Measurements from ENCODE around the gene PTPRK. TPM values are rescaled to one million over a fixed set of nuclear protein-coding genes. Genes with fewer than 3 reads are reported as not detected.

PTPRK gene
- total and polyA plus RNA-seq, 2 of the 8 experiments (the other 6 are each of a cell fraction or from before 2014, with no cell fraction given): 11.4 to 47.3 TPM

DNA sequence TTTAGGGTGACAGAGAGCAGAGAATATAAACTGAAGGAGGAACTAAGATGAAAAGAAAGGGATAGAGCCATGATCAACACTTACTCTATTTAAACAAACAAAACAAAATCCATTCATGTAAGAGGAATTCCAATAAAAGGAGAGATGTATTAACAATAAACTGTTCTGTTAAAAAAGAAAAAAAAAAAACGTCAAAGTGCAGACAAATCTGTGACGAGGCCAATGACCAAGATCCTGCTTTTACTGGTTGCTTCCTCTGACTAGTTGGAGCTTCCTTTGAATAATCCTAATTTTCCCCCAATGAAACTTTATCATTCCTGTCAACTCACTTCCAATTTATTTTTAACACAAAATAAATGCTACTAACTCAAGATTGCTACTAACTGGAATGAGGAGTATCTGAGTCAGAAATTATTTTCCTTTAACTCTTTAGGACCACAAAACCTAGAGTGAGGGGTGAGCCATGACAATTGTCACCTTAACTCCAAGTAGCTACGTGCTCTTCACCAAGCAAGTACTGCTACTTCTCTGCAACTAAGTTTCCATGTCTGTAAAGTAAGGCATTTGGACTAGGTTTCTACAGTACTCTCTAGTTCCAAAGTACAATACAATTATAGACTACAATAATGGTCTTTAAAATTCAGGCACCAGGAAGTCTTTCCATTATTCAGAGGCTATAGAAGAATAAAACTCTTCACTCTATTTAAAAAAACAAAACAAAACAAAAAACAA lies 152.0 kb downstream of the PTPRK start:
- TF ChIP-seq SP2 (IDR thresholded peaks at IDR 0.05; ENCODE audit: low read length): no peak
- no peak for TF ChIP-seq NRF1 (IDR thresholded peaks at IDR 0.05; ENCODE audit: low read depth, low read length)
- no peak for TF ChIP-seq JUN (IDR thresholded peaks at IDR 0.05; ENCODE audit: low read depth, low read length)
- no peak for TF ChIP-seq POU5F1 (IDR thresholded peaks at IDR 0.05; ENCODE audit: low read depth, low read length)
- TF ChIP-seq, protein P1, sequence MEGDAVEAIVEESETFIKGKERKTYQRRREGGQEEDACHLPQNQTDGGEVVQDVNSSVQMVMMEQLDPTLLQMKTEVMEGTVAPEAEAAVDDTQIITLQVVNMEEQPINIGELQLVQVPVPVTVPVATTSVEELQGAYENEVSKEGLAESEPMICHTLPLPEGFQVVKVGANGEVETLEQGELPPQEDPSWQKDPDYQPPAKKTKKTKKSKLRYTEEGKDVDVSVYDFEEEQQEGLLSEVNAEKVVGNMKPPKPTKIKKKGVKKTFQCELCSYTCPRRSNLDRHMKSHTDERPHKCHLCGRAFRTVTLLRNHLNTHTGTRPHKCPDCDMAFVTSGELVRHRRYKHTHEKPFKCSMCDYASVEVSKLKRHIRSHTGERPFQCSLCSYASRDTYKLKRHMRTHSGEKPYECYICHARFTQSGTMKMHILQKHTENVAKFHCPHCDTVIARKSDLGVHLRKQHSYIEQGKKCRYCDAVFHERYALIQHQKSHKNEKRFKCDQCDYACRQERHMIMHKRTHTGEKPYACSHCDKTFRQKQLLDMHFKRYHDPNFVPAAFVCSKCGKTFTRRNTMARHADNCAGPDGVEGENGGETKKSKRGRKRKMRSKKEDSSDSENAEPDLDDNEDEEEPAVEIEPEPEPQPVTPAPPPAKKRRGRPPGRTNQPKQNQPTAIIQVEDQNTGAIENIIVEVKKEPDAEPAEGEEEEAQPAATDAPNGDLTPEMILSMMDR (IDR thresholded peaks at IDR 0.05; ENCODE audit: control extremely low read depth in 1 of 3, insufficient read depth in 1 of 3, low read depth in 1 of 3, low read length in 3 of 3): no peak
- no peak for TF ChIP-seq PHF8 (conservative IDR thresholded peaks at IDR 0.05; ENCODE audit: low read depth, low read length)
- TF ChIP-seq CHD1 (IDR thresholded peaks at IDR 0.05; ENCODE audit: low read depth, low read length): no peak
- TF ChIP-seq CREB1 (IDR thresholded peaks at IDR 0.05): no peak
- TF ChIP-seq BCL11A (IDR thresholded peaks at IDR 0.05; ENCODE audit: low read depth in 2 of 2, low read length in 2 of 2): no peak
- no peak for TF ChIP-seq SUZ12 (IDR thresholded peaks at IDR 0.05; ENCODE audit: low read length)
- Histone ChIP-seq H3K4me2 (ENCODE audit: insufficient read depth in 1 of 2, low read depth in 2 of 2, low read length in 2 of 2) (no peak overlapping the region), H3K18ac (ENCODE audit: extremely low read depth, low read length) (no peak overlapping the region), H3K9ac (replicated peaks in 1 of 4; ENCODE audit: extremely low read depth in 1 of 4, low read depth in 3 of 4, low read length in 3 of 4) (no peak overlapping the region), H3K36me3 (ENCODE audit: control insufficient read depth in 2 of 4, insufficient read depth in 4 of 4, low read length in 3 of 4) (no peaks in the 10 kb centered on the region), H3K4me3 (ENCODE audit: extremely low read depth in 1 of 4, insufficient read depth in 2 of 4, low read depth in 3 of 4, low read length in 4 of 4) (no peak overlapping the region), H3K56ac (replicated peaks; ENCODE audit: insufficient read length, low read depth, low read length) (no peak overlapping the region), H3K9me3 (ENCODE audit: insufficient read depth in 2 of 2, low read depth in 1 of 2, low read length in 1 of 2) (no peaks in the 10 kb centered on the region), H3K23me2 (ENCODE audit: low read depth, low read length) (no peaks in the 10 kb centered on the region), H3K27ac (ENCODE audit: low read depth, low read length) (no peak overlapping the region), H4K20me1 (replicated peaks in 1 of 2; ENCODE audit: control insufficient read depth in 1 of 2, insufficient read depth in 2 of 2, low read length in 2 of 2) (no peaks in the 10 kb centered on the region), H3K27me3 (replicated peaks in 1 of 4; ENCODE audit: control insufficient read depth in 3 of 4, extremely low read depth in 1 of 4, insufficient read depth in 3 of 4, low read length in 3 of 4) (no peaks in the 10 kb centered on the region), H4K91ac (replicated peaks; ENCODE audit: insufficient read length, low read length) (no peak overlapping the region), H3K79me2 (ENCODE audit: control insufficient read depth in 1 of 2, insufficient read depth in 2 of 2, low read length in 2 of 2) (peaks cover 0 to 17% of the 10 kb centered on the region in 2 experiments; a peak in 2 of 4 replicates), H2AFZ (ENCODE audit: low read length) (no peak overlapping the region), H2BK20ac (ENCODE audit: low read length) (no peak overlapping the region), H4K5ac (ENCODE audit: insufficient read length, low read depth, low read length) (no peak overlapping the region), H2BK120ac (replicated peaks; ENCODE audit: low read depth, low read length) (no peak overlapping the region), H3K14ac (ENCODE audit: insufficient read length) (no peak overlapping the region), H2BK5ac (ENCODE audit: low read depth, low read length) (no peak overlapping the region), H4K8ac (ENCODE audit: extremely low read depth, insufficient read depth, low read length) (no peak overlapping the region), H3K79me1 (ENCODE audit: low read depth, low read length) (no peaks in the 10 kb centered on the region), H2BK12ac (ENCODE audit: low read depth, low read length) (no peak overlapping the region), H2BK15ac (ENCODE audit: low read length) (no peak overlapping the region), H3K4me1 (replicated peaks in 1 of 4; ENCODE audit: control insufficient read depth in 3 of 4, insufficient read depth in 4 of 4, low read length in 3 of 4) (no peaks in the 10 kb centered on the region), H2AK5ac (ENCODE audit: low read depth, low read length) (no peak overlapping the region), H3K23ac (ENCODE audit: insufficient read length) (no peak overlapping the region), H3K4ac (replicated peaks; ENCODE audit: insufficient read length, low read depth, low read length) (no peak overlapping the region)
- FAIRE-seq: no peak
- no peak for DNase-seq (ENCODE audit: low read depth in 1 of 2, low spot score in 2 of 2)
- 87% methylated on average over 3 of the region's 3 CpGs; no CpG with 5 or more reads in 1 of the 2 experiments for WGBS, 2 experiments (ENCODE audit: extremely low coverage in 1 of 2, insufficient coverage in 1 of 2, insufficient read length in 1 of 2, insufficient replicate concordance in 2 of 2, low coverage in 1 of 2, low lambda C conversion rate in 2 of 2, missing lambda C conversion rate in 1 of 2)
- CTCF ChIA-PET (ENCODE audit: partially characterized antibody): interaction anchor here (0.6 to 0.7 kb wide), 2 partner anchors 62 to 100 kb away, joined by 3 read pairs; no protein-coding TSS in a partner anchor
- POLR2A ChIA-PET (ENCODE audit: partially characterized antibody): no interaction called here
